Measurements from ENCODE around the gene SFMBT2.

- TF ChIP-seq POLR2AphosphoS5 (IDR thresholded peaks at IDR 0.05) (no peak), CTCF (IDR thresholded peaks at IDR 0.05) (no peak)
Measured at GRCh38 chr10:7424315-7424714, 13.5 kb upstream of the SFMBT2 start.

Measured in prostate gland (tissue), 2 donors.